ENCODE data around the gene SNRPA.
"Not testable (repeated sequence)": the region's sequence is repeated elsewhere in the genome, so short reads cannot be mapped to it uniquely, and the experiment has no call there.

DNA sequence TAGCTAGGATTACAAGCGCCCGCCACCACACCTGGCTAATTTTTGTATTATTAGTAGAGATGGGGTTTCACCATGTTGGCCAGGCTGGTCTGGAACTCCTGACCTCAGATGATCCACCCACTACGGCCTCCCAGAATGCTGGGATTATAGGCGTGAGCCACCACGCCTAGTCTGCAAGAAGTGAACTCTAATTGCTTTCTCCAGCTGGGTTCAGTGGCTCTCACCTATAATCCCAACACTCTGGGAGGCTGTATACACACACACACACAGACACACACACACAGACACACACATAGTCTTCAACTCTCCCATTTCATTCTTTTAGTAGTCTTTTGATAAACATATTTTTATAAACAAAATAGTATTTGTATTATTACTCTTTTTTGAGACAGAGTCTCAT lies 20.9 kb upstream of the SNRPA start:
- TF ChIP-seq, protein P1, sequence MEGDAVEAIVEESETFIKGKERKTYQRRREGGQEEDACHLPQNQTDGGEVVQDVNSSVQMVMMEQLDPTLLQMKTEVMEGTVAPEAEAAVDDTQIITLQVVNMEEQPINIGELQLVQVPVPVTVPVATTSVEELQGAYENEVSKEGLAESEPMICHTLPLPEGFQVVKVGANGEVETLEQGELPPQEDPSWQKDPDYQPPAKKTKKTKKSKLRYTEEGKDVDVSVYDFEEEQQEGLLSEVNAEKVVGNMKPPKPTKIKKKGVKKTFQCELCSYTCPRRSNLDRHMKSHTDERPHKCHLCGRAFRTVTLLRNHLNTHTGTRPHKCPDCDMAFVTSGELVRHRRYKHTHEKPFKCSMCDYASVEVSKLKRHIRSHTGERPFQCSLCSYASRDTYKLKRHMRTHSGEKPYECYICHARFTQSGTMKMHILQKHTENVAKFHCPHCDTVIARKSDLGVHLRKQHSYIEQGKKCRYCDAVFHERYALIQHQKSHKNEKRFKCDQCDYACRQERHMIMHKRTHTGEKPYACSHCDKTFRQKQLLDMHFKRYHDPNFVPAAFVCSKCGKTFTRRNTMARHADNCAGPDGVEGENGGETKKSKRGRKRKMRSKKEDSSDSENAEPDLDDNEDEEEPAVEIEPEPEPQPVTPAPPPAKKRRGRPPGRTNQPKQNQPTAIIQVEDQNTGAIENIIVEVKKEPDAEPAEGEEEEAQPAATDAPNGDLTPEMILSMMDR (conservative IDR thresholded peaks at IDR 0.05): not testable (repeated sequence)
- TF ChIP-seq EZH2 (IDR thresholded peaks at IDR 0.05; ENCODE audit: low read depth): not testable (repeated sequence)
